GM21528 (cell line): Measurements from ENCODE around the gene IQGAP1.
"Not testable (repeated sequence)": the region's sequence is repeated elsewhere in the genome, so short reads cannot be mapped to it uniquely, and the experiment has no call there.

Experiments used
- ATAC-seq: cut with Tn5 transposase; IDR thresholded peaks from one replicate; pipeline ENCODE4 v1.9.1; 2021; ENCODE audit warnings: mild to moderate bottlenecking, moderate library complexity; ENCODE audit not compliant: unreplicated experiment, low FRiP score

IQGAP1 gene, protein sequence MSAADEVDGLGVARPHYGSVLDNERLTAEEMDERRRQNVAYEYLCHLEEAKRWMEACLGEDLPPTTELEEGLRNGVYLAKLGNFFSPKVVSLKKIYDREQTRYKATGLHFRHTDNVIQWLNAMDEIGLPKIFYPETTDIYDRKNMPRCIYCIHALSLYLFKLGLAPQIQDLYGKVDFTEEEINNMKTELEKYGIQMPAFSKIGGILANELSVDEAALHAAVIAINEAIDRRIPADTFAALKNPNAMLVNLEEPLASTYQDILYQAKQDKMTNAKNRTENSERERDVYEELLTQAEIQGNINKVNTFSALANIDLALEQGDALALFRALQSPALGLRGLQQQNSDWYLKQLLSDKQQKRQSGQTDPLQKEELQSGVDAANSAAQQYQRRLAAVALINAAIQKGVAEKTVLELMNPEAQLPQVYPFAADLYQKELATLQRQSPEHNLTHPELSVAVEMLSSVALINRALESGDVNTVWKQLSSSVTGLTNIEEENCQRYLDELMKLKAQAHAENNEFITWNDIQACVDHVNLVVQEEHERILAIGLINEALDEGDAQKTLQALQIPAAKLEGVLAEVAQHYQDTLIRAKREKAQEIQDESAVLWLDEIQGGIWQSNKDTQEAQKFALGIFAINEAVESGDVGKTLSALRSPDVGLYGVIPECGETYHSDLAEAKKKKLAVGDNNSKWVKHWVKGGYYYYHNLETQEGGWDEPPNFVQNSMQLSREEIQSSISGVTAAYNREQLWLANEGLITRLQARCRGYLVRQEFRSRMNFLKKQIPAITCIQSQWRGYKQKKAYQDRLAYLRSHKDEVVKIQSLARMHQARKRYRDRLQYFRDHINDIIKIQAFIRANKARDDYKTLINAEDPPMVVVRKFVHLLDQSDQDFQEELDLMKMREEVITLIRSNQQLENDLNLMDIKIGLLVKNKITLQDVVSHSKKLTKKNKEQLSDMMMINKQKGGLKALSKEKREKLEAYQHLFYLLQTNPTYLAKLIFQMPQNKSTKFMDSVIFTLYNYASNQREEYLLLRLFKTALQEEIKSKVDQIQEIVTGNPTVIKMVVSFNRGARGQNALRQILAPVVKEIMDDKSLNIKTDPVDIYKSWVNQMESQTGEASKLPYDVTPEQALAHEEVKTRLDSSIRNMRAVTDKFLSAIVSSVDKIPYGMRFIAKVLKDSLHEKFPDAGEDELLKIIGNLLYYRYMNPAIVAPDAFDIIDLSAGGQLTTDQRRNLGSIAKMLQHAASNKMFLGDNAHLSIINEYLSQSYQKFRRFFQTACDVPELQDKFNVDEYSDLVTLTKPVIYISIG (N-terminal part only)

DNA sequence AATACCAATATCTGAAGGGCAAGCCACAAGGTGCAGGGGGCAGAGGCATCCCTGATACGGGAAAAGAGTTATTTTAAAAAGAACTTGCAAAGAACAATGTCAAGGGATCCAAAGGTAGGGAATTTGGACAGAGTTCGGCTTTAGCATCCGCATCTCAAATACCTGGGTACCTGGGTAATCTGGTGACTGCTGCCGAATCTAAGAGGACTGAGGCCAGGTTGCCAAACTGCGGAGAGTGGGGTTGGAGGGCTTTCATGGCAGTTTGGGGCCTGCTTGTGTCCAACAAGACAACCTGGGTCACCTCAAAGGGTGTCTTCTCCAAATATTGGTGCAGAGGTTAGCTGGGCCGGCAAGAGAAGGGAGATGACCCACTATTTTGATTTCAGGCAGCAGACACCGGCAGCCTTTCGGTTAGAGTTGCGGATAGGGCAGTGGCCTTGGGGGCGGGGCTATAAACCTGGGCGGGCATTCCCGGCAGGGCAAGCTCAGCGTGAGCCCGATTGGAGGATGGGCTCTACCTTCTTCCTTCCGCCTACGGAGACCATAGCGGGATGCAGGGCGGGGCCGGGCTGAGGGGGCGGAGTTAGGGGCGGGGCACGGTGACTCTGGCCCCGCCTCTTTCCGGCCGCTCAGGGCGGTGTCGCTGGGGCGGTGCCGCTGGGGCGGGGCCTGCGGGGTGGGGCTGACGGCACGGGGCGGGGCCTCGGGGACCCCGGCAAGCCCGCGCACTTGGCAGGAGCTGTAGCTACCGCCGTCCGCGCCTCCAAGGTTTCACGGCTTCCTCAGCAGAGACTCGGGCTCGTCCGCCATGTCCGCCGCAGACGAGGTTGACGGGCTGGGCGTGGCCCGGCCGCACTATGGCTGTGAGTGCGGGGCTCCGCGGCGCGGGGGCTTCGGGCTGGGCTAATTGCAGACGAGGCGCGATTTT is at the start of gene IQGAP1:
IQGAP1 (plus strand) TSS at position 709 of the 928 bp plus-strand sequence; CDS start at position 809, 100 bp downstream.
- ATAC-seq: peak; percentile 94

- ATAC-seq: no peak
Observed at GRCh38 chr15:90338532-90338931, 49.5 kb upstream of the IQGAP1 start.

- ATAC-seq: no peak
Observed at GRCh38 chr15:90340345-90340744, 47.7 kb upstream of the IQGAP1 start.

DNA sequence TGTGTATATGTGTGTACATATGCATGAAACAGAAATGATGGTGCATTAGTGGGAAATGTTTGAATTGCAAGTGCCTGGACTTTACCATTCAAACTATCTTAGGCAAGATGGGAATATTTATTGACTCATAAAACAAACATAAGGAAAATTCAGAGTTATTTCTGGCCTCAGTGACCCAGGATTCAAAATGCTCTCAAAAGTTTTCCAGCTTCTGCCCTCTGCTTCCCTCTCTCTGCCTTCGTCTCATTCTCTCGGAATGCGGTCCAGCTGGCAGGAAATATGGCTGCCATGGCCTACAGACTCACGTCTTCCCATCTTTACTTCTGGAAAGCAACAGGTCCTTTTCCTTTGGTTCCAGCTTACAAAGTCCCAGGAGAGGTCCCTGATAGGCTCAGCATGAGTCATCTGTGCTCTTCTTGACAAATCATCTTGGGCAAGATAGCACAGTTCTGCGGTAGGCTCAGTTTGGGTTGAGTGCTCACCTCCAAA is 44.7 kb upstream of the IQGAP1 start:
- no peak for ATAC-seq

GRCh38 chr15:90344662-90345061 is 43.4 kb upstream of the IQGAP1 start:
- no peak for ATAC-seq

DNA sequence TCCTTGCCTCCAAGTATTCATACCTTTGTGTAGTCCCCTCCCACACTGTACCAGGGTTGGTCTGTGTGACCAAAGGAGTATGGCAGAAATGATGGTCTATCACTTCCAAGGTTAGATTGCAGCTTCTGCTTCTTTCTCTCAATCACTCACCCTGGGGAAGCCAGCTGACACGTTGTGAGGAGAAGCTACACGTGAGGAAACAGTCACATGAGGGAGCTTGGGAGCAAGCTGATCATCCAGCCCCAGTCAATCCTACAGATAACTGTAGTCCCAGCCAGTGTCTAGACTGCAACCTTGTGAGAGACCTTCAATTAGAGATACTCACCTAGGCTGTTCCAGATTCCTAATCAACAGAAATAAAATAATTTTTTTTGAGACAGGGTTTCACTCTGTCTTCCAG is 42.2 kb upstream of the IQGAP1 start:
- no peak for ATAC-seq

- ATAC-seq: not testable (repeated sequence)
Observed at GRCh38 chr15:90347431-90348065, 40.5 kb upstream of the IQGAP1 start.

DNA sequence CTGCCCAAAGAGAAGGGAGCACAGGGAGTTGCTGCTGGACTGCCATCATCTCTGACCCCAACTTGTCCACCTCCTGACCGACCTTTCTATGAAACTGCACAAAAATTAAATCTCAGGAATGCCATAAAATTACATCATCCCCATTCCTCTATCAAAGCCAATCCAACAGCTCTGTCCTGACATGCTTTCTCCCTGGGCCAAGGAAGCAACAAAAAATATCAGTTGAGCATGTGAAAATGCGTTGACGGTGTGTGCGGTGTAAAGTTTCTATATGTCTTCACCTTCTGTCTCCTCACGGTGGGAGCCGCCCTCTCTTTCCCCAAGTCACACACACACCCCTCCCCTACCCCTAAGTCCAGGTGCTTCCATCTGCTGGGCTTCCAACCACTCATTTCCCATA is 39.6 kb upstream of the IQGAP1 start:
- no peak for ATAC-seq

- no peak for ATAC-seq
Observed at GRCh38 chr15:90349072-90349471, 39.0 kb upstream of the IQGAP1 start.

- no peak for ATAC-seq
Observed at GRCh38 chr15:90349821-90350220, 38.2 kb upstream of the IQGAP1 start.

GRCh38 chr15:90351479-90352106 is 36.4 kb upstream of the IQGAP1 start:
- peak; percentile 19 for ATAC-seq

DNA sequence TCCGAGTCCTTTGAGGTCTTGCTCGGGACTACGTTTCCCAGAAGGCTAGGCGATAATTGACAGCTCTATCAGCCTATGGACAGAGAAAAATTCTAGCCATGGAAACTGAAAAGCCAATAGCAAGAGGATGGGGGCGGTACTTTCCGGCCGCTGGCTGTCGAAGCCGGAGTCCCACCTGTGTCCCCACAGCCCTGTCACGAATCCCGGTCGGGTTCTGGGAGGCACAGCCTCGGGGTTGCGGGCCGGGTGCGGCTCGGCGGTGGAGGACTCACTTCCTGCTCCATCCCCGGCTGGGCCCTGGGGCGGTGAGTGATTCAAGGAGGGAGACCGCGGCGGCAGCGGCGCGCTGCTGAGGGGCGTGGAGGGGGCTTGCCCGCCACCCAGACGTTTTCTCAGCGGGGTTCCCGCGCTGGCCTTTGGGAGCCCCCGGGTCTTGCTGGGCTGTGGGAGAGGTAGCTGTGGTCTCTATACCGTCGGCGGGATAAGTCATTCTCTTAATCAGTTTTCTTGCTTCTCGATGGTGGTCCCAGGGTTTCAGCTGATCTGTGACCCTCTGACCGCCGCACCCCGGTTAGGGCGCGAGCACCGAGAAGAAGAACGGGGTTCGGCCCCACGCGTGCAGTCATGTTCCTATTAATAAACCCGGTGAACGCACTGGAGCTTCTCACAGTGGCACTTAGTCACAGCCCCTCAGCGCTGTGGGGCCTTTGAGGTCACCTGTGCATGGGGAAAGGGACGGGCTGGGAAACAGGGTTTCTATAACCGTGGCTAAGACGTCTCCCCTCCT is 35.7 kb upstream of the IQGAP1 start, which contains the start of gene ZNF774:
ZNF774 (plus strand) TSS at position 178 of the 787 bp plus-strand sequence. CDS start 2,377 bp downstream, outside the sequence.
- peak; percentile 99 for ATAC-seq

DNA sequence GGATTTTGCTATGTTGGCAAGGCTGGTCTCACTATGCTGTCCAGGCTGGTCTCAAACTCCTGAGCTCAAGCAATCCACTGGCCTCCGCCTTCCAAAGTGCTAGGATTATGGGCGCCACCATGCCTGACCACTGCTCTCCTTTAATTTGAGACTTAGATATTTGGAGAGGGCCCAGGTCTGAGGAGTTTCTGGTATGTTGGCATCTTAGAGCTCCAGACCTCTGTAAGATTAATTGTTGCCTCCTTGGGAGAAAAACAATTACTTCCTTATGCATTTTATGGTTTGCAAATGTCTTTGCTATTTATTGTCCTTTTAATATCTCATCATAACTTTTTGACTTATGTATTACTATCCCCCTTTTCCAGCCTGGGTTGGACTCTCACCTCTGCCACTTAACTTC is 33.1 kb upstream of the IQGAP1 start:
- ATAC-seq: no peak

GRCh38 chr15:90358124-90359033 is 29.7 kb upstream of the IQGAP1 start:
- ATAC-seq: no peak

- no peak for ATAC-seq
Observed at GRCh38 chr15:90360746-90361145, 27.3 kb upstream of the IQGAP1 start.

- ATAC-seq: no peak
Observed at GRCh38 chr15:90362936-90363212, 25.2 kb upstream of the IQGAP1 start.

DNA sequence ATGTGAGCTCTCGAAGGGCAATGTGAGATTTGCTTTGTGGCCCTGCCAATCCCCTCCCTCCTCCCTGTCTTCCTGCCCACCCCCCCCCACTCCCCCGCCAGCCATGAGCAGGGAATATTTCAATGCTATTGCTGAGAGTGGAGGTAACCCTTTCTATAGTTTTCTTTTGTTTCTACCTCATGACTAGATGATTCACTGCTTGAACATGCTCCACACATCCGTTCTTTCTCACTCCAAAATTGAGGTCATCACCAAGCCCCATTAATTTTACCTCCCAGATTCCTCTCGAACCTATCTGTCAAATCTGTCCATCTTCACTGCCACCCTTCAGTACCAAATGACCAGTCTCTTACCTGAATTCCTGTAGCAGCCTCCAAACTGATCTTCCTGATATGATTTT is 23.8 kb upstream of the IQGAP1 start:
- no peak for ATAC-seq
